K562 (cell line): ENCODE data around the gene SERF2. TPM values are rescaled to one million over a fixed set of nuclear protein-coding genes. Genes with fewer than 3 reads are reported as not detected.
"Not testable (repeated sequence)": the region's sequence is repeated elsewhere in the genome, so short reads cannot be mapped to it uniquely, and the experiment has no call there.

Experiments
- ATAC-seq: fragments of 200-7000 bp; cut with Tn5 transposase; 3 replicates; pipeline ENCODE4 v1.9.1; 2020; ENCODE audit warnings: moderate library complexity
- BruUV-seq: library from RNA; stranded (reverse); fragments of 400-500 nt; replicated peaks from 2 replicates; lab custom pipeline; 2021; lab: Mats Ljungman, UMichigan
- CTCF ChIA-PET: fragments of 300-600 bp; formaldehyde crosslinking; extraction: SDS; loops from one replicate; lab custom pipeline; 2021; ENCODE audit warnings: low intra/inter-chr PET ratio; lab: Yijun Ruan, JAX
- POLR2A ChIA-PET: fragments of 300-600, 350-650 bp; sonication (Branson Sonifier 250); formaldehyde crosslinking; extraction: SDS; loops from one replicate; lab custom pipeline; 2021; ENCODE audit warnings: antibody characterized with exemption, inconsistent platforms; lab: Yijun Ruan, JAX
- DNase-seq, 4 experiments: peaks; one replicate each; pipeline versions ENCODE4 v3.0.0 to v3.0.0-alpha.2; 2011 to 2018; ENCODE audit warnings: low spot score in 3 of 4, mixed read lengths in 3 of 4; ENCODE audit errors: extremely low read depth in 1 of 4
- FAIRE-seq: peaks from 2 replicates; lab custom pipeline; 2011; peaks lifted over from hg19 to GRCh38; lab: Jason Lieb, UNC
- H2AFZ ChIP-seq: 2 replicates; pipeline ENCODE4 v1.6.0; 2011; ENCODE audit warnings: low read depth, low read length, control low read depth, inconsistent platforms
- H3K27ac ChIP-seq: fragments of 200-600 bp; 3 replicates; pipeline ENCODE4 v1.8.0; 2011; ENCODE audit warnings: low read depth, mild to moderate bottlenecking, control low read depth, inconsistent platforms, low read length, moderate library complexity, mixed read lengths; ENCODE audit errors: extremely low read depth
- H3K27me3 ChIP-seq, 2 experiments: fragments of 300-600 bp in 1 of 2; 2 replicates in 1 of 2; 3 replicates in 1 of 2; pipeline versions ENCODE4 v1.6.0 to v1.8.0; 2011; ENCODE audit warnings: inconsistent platforms in 2 of 2, low read length in 2 of 2, mild to moderate bottlenecking in 1 of 2, mixed read lengths in 1 of 2, moderate library complexity in 1 of 2; ENCODE audit not compliant: control insufficient read depth in 2 of 2, insufficient read depth in 2 of 2
- H3K36me3 ChIP-seq: fragments of 300-600 bp; 3 replicates; pipeline ENCODE4 v1.8.0; 2011; ENCODE audit warnings: mild to moderate bottlenecking, low read length, inconsistent platforms; ENCODE audit not compliant: control insufficient read depth, insufficient read depth
- H3K4me1 ChIP-seq, 2 experiments: fragments of 200-600 bp in 1 of 2; replicated peaks in 1 of 2; 2 replicates in 1 of 2; 3 replicates in 1 of 2; pipeline versions ENCODE4 v1.5.1 to v1.8.0; 2011; ENCODE audit warnings: inconsistent platforms in 2 of 2, low read length in 2 of 2, mild to moderate bottlenecking in 1 of 2, mixed read lengths in 1 of 2, moderate library complexity in 1 of 2; ENCODE audit not compliant: control insufficient read depth in 2 of 2, insufficient read depth in 2 of 2
- H3K4me2 ChIP-seq: 2 replicates; pipeline ENCODE4 v1.6.1; 2011; ENCODE audit warnings: low read length, control low read depth, inconsistent platforms, mixed read lengths; ENCODE audit not compliant: insufficient read depth
- H3K4me3 ChIP-seq: fragments of 200-600 bp; sonication (generic), shearing (Covaris generic); 2 replicates; pipeline ENCODE4 v1.5.1; 2016; ENCODE audit warnings: control low read depth, inconsistent platforms
- H3K79me2 ChIP-seq: fragments of 200-600 bp; 3 replicates; pipeline ENCODE4 v1.8.0; 2011; ENCODE audit warnings: low read length, inconsistent platforms; ENCODE audit not compliant: control insufficient read depth, insufficient read depth
- H3K9ac ChIP-seq, 2 experiments: 2 replicates each; pipeline versions ENCODE4 v1.6.0 to v1.6.1; 2011; ENCODE audit warnings: low read depth in 2 of 2, low read length in 2 of 2, control low read depth in 1 of 2, inconsistent platforms in 1 of 2, mild to moderate bottlenecking in 1 of 2, mixed read lengths in 1 of 2; ENCODE audit not compliant: insufficient read depth in 1 of 2
- H3K9me1 ChIP-seq: one replicate; pipeline ENCODE4 v1.6.0; 2011; ENCODE audit warnings: inconsistent platforms, mild to moderate bottlenecking, low read length, moderate library complexity; ENCODE audit not compliant: control insufficient read depth, insufficient read depth
- H3K9me3 ChIP-seq: replicated peaks from 2 replicates; pipeline ENCODE4 v1.5.1; 2011; ENCODE audit warnings: low read depth, low read length, inconsistent platforms; ENCODE audit not compliant: control insufficient read depth, insufficient read depth
- H4K20me1 ChIP-seq: replicated peaks from 2 replicates; pipeline ENCODE4 v1.6.1; 2011; ENCODE audit warnings: low read length, inconsistent platforms, mixed read lengths; ENCODE audit not compliant: control insufficient read depth, insufficient read depth
- RBFOX2 ChIP-seq: fragments of 200-400 bp; formaldehyde crosslinking; IDR thresholded peaks from 2 replicates; pipeline ENCODE4 v1.6.1; 2017; ENCODE audit warnings: low read depth, mild to moderate bottlenecking, low read length, moderate library complexity
- WGBS: fragments of 100-300 bp; shearing (Covaris generic); methylation state at CpG from one replicate; pipeline ENCODE4 v1.1.6; 2016; ENCODE audit warnings: low coverage, mixed read lengths; ENCODE audit not compliant: insufficient coverage; ENCODE audit errors: missing lambda C conversion rate; 5-methylcytosine and 5-hydroxymethylcytosine counted together
- in situ Hi-C: fragments of 300-500 bp; cut with MboI; formaldehyde crosslinking; loops from 4 replicates; pipeline ENCODE4 v1.15.0; 2018; ENCODE audit warnings: inconsistent platforms, mixed read lengths
- intact Hi-C: fragments of 100-400 bp; cut with micrococcal nuclease; formaldehyde crosslinking; loops from 2 replicates; pipeline ENCODE4 v1.14.2; 2022
- polyA plus RNA-seq, 8 experiments: library from polyadenylated mRNA; depleted of rRNA in 4 of 8; stranded (reverse) in 5 of 8; unstranded in 3 of 8; fragments of >200 nt; fragmentation: Nextera tagmentation in 2 of 8; fragmentation: Illumina TruSeq in 1 of 8; extraction: Ambion mirVana in 2 of 8; extraction: Trizol in 1 of 8; gene quantifications; 2 replicates each; pipeline versions ENCODE4 v1.2.1 to v1.2.3, GENCODE V29; 2011 to 2014; ENCODE audit warnings: inconsistent platforms in 1 of 8, missing spikeins in 1 of 8
- total RNA-seq, 7 experiments: library from RNA; depleted of rRNA in 6 of 7; stranded (reverse); fragments of >200 nt in 6 of 7; fragmentation: Illumina TruSeq in 2 of 7; extraction: Trizol in 2 of 7; gene quantifications; 2 replicates each; pipeline versions ENCODE4 v1.2.1 to v1.2.3, GENCODE V29; 2011 to 2021; ENCODE audit warnings: low replicate concordance in 1 of 7

The SERF2 gene
- total and polyA plus RNA-seq, 9 of the 15 experiments (the other 6 are each of a cell fraction or from before 2014, with no cell fraction given): 497 to 3,360 (median 867) TPM

GRCh38 chr15:43829951-43830540, 37.9 kb downstream of the SERF2 start:
- CTCF ChIA-PET, ATAC-seq, BruUV-seq, H4K20me1 ChIP-seq, intact Hi-C loops, H3K9me1 ChIP-seq, H2AFZ ChIP-seq, H3K27ac ChIP-seq, H3K4me2 ChIP-seq, H3K9ac ChIP-seq, H3K27me3 ChIP-seq, H3K4me3 ChIP-seq, in situ Hi-C loops, H3K9me3 ChIP-seq: not testable (repeated sequence)
- WGBS: 84% methylated on average over 9 of the region's 9 CpGs
- FAIRE-seq (peak; percentile 11), DNase-seq (peak in 1 of 4 experiments; percentile 14)
- Histone ChIP-seq H3K4me1 (peaks cover 14 to 16% of the 10 kb centered on the region in 2 experiments; a peak in 3 of 5 replicates), H3K79me2 (peaks cover 67% of the 10 kb centered on the region), H3K36me3 (peaks cover 42% of the 10 kb centered on the region; the same call in 2 of the 3 replicates)
- POLR2A ChIA-PET: interaction anchor here (0.6 to 0.8 kb wide), 2 partner anchors 84 to 457 kb away, joined by 3 to 4 read pairs; no protein-coding TSS in a partner anchor

DNA sequence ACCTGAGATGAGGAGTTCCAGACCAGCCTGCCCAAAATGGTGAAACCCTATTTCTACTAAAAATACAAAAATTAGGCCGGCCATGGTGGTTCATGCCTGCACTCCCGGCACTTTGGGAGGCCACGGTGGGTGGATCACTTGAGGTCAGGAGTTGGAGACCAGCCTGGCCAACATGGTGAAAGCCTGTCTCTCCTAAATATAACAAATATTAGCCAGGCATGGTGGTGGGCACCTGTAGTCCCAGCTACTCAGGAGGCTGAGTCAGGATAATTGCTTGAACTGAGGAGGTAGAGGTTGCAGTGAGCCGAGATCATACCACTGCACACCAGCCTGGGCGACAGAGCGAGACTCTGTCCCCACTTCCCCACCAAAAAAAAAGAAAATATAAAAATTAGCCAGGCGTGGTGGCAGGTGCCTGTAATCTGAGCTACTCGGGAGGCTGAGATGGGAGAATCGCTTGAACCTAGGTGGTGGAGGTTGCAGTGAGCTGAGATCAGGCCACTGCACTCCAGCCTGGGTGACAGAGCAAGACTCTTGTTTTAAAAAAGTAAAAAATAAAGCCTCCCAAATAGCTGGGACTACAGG, 38.7 kb downstream of the SERF2 start:
- Histone ChIP-seq H3K79me2 (peaks cover 64% of the 10 kb centered on the region), H3K36me3 (peaks cover 48% of the 10 kb centered on the region; the same call in 2 of the 3 replicates), H3K9ac (peak overlapping the region in 1 of 2 experiments; percentile 29; a peak in 1 of 4 replicates), H3K4me1 (peaks cover 7 to 11% of the 10 kb centered on the region in 2 experiments; a peak in 3 of 5 replicates)
- H4K20me1 ChIP-seq, H3K4me2 ChIP-seq, H3K27me3 ChIP-seq, H3K9me3 ChIP-seq, H3K9me1 ChIP-seq, FAIRE-seq, H3K4me3 ChIP-seq, ATAC-seq, in situ Hi-C loops, H2AFZ ChIP-seq, CTCF ChIA-PET, H3K27ac ChIP-seq, intact Hi-C loops, BruUV-seq, DNase-seq: not testable (repeated sequence)
- TF ChIP-seq RBFOX2: 0 out of 2 replicates have a peak, but pooled peaks have one; percentile 11
- POLR2A ChIA-PET: interaction anchor here (0.6 to 1.3 kb wide), 6 partner anchors 11 to 85 kb away, joined by 3 to 5 read pairs (median 3); no protein-coding TSS in a partner anchor
- 97% methylated on average over 7 of the region's 9 CpGs for WGBS

DNA sequence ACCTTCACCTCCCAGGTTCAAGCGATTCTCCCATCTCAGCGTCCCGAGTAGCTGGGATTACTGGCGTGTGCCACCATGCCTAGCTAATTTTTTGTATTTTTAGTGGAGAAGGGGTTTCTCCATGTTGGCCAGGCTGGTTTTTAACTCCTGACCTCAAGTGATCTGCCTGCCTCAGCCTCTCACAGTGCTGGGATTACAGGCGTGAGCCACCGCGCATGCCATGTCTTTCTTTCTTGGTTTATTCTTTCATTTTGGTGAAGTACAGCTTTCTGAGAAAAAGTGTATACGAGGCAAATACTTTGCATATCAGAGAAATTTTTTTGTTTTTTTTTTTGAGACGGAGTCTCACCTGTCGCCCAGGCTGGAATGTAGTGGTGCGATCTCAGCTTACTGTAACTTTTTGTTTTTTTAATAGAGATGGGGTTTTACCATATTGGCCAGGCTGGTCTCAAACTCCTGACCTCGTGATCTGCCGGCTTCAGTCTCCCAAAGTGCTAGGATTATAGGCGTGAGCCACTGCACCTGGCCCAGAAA, 39.5 kb downstream of the SERF2 start:
- H3K9me3 ChIP-seq, BruUV-seq, H3K4me3 ChIP-seq, CTCF ChIA-PET, H3K9ac ChIP-seq, H3K9me1 ChIP-seq, FAIRE-seq, H3K4me2 ChIP-seq, ATAC-seq, H3K27ac ChIP-seq, H3K4me1 ChIP-seq, H3K27me3 ChIP-seq, intact Hi-C loops, in situ Hi-C loops, DNase-seq, H2AFZ ChIP-seq, H4K20me1 ChIP-seq: not testable (repeated sequence)
- POLR2A ChIA-PET: interaction anchor here (0.6 to 1.3 kb wide), 5 partner anchors 11 to 45 kb away, joined by 3 to 5 read pairs (median 3); no protein-coding TSS in a partner anchor
- peaks cover 60% of the 10 kb centered on the region for H3K79me2 ChIP-seq
- 79% methylated on average over 12 of the region's 14 CpGs for WGBS
- peaks cover 56% of the 10 kb centered on the region; the same call in 2 of the 3 replicates for H3K36me3 ChIP-seq
